Activated CD8-positive, alpha-beta T cell treated with anti-CD3 and anti-CD28 coated beads, Interleukin-2, amount 10 ng/mL, durations not matched to agents 7 days and 5 days (primary cell): ENCODE results near the gene JAGN1. TPM values are rescaled to one million over a fixed set of nuclear protein-coding genes. Genes with fewer than 3 reads are reported as not detected.
"Not testable (repeated sequence)": the region's sequence is repeated elsewhere in the genome, so short reads cannot be mapped to it uniquely, and the experiment has no call there.

Experiments
- ATAC-seq: fragments of 150-1000 bp; cut with Tn5 transposase; one replicate; pipeline ENCODE4 v1.10.0; 2021; ENCODE audit warnings: moderate library complexity
- CTCF ChIA-PET: fragments of 350-600 bp; sonication (Branson Sonifier 250); formaldehyde crosslinking; loops from one replicate; lab custom pipeline; 2021; ENCODE audit warnings: antibody characterized with exemption; lab: Charles Lee
- POLR2A ChIA-PET: fragments of 350-600 bp; sonication (Branson Sonifier 250); formaldehyde crosslinking; loops from one replicate; lab custom pipeline; 2021; ENCODE audit warnings: antibody characterized with exemption; lab: Charles Lee
- DNase-seq: peaks from one replicate; pipeline ENCODE4 v3.0.0-alpha.2; 2020
- H3K27ac Mint-ChIP-seq: one replicate; pipeline ENCODE4 v1.8.0; 2021; ENCODE audit warnings: mild to moderate bottlenecking, mixed read lengths
- H3K27me3 Mint-ChIP-seq: one replicate; pipeline ENCODE4 v1.8.0; 2021; ENCODE audit warnings: low read depth, mixed read lengths
- H3K36me3 Mint-ChIP-seq: one replicate; pipeline ENCODE4 v1.8.0; 2021; ENCODE audit warnings: low read depth, mixed read lengths
- H3K4me1 Mint-ChIP-seq: one replicate; pipeline ENCODE4 v1.8.0; 2021; ENCODE audit warnings: low read depth, mixed read lengths
- H3K4me3 Mint-ChIP-seq: one replicate; pipeline ENCODE4 v1.8.0; 2021; ENCODE audit warnings: mild to moderate bottlenecking, mixed read lengths
- H3K9me3 Mint-ChIP-seq: one replicate; pipeline ENCODE4 v1.8.0; 2022; ENCODE audit warnings: mixed read lengths; ENCODE audit not compliant: insufficient read depth
- total RNA-seq, 2 experiments: library from RNA; stranded (reverse); gene quantifications; one replicate each; pipeline ENCODE4 v1.2.3, GENCODE V29; 2021

The JAGN1 gene
- total RNA-seq, 2 experiments from 2014 or later = 30.2 to 31.0 TPM

- POLR2A ChIA-PET = no interaction called here
- Mint-ChIP-seq H3K9me3 (no peaks in the 10 kb centered on the region), H3K36me3 (no peaks in the 10 kb centered on the region), H3K4me1 (no peaks in the 10 kb centered on the region), H3K4me3 (no peak overlapping the region), H3K27me3 (no peaks in the 10 kb centered on the region), H3K27ac (no peak overlapping the region)
- ATAC-seq = no peak
- DNase-seq = no peak
- CTCF ChIA-PET = interaction anchor here (0.6 kb wide), 1 partner anchor 21 kb away, joined by 3 read pairs; no protein-coding TSS in a partner anchor
Observed at GRCh38 chr3:9869955-9870354, 20.5 kb upstream of the JAGN1 start.

- Mint-ChIP-seq H3K36me3 (no peaks in the 10 kb centered on the region), H3K27ac (no peak overlapping the region), H3K4me3 (no peak overlapping the region), H3K4me1 (no peaks in the 10 kb centered on the region), H3K27me3 (no peaks in the 10 kb centered on the region), H3K9me3 (no peaks in the 10 kb centered on the region)
- ChIA-PET CTCF (no interaction called here), POLR2A (no interaction called here)
- DNase-seq = no peak
- ATAC-seq = no peak
Observed at GRCh38 chr3:9870978-9871377, 19.4 kb upstream of the JAGN1 start.

GRCh38 chr3:9872067-9872466, 18.3 kb upstream of the JAGN1 start:
- H3K9me3 Mint-ChIP-seq, POLR2A ChIA-PET, ATAC-seq, H3K4me3 Mint-ChIP-seq, H3K27me3 Mint-ChIP-seq, CTCF ChIA-PET, H3K27ac Mint-ChIP-seq, H3K4me1 Mint-ChIP-seq, DNase-seq, H3K36me3 Mint-ChIP-seq: not testable (repeated sequence)

- Mint-ChIP-seq H3K36me3 (no peaks in the 10 kb centered on the region), H3K27me3 (peaks cover 7% of the 10 kb centered on the region), H3K4me3 (no peak overlapping the region), H3K27ac (no peak overlapping the region), H3K9me3 (no peaks in the 10 kb centered on the region), H3K4me1 (no peaks in the 10 kb centered on the region)
- ChIA-PET POLR2A (no interaction called here), CTCF (no interaction called here)
- DNase-seq = no peak
- ATAC-seq = no peak
Observed at GRCh38 chr3:9875448-9875847, 15.0 kb upstream of the JAGN1 start.

- H3K4me1 Mint-ChIP-seq, H3K27ac Mint-ChIP-seq, DNase-seq, POLR2A ChIA-PET, CTCF ChIA-PET, H3K9me3 Mint-ChIP-seq, H3K27me3 Mint-ChIP-seq, H3K36me3 Mint-ChIP-seq, ATAC-seq, H3K4me3 Mint-ChIP-seq: not testable (repeated sequence)
Observed at GRCh38 chr3:9876255-9876654, 14.2 kb upstream of the JAGN1 start.

- POLR2A ChIA-PET = interaction anchor here (0.6 kb wide), 1 partner anchor 81 kb away, joined by 4 read pairs; no protein-coding TSS in a partner anchor
- no peaks in the 10 kb centered on the region for H3K4me1 Mint-ChIP-seq
- H3K27ac Mint-ChIP-seq = no peak overlapping the region
- ATAC-seq (no peak), DNase-seq (no peak)
- CTCF ChIA-PET = no interaction called here
- H3K36me3 Mint-ChIP-seq = no peaks in the 10 kb centered on the region
- peaks cover 8% of the 10 kb centered on the region for H3K27me3 Mint-ChIP-seq
- no peaks in the 10 kb centered on the region for H3K9me3 Mint-ChIP-seq
- H3K4me3 Mint-ChIP-seq = no peak overlapping the region
Observed at GRCh38 chr3:9876991-9877390, 13.4 kb upstream of the JAGN1 start.

GRCh38 chr3:9878700-9879099, 11.7 kb upstream of the JAGN1 start:
- ChIA-PET POLR2A (no interaction called here), CTCF (interaction anchor here (0.6 kb wide), 1 partner anchor 79 kb away, joined by 3 read pairs; no protein-coding TSS in a partner anchor)
- Mint-ChIP-seq H3K4me3 (no peak overlapping the region), H3K36me3 (no peaks in the 10 kb centered on the region), H3K4me1 (no peaks in the 10 kb centered on the region), H3K27me3 (peaks cover 8% of the 10 kb centered on the region), H3K9me3 (no peaks in the 10 kb centered on the region), H3K27ac (no peak overlapping the region)
- DNase-seq (no peak), ATAC-seq (no peak)

GRCh38 chr3:9879830-9880549, 10.4 kb upstream of the JAGN1 start, which contains the start of gene CIDEC:
Gene CIDEC, minus strand, starts transcription at chr3:9880253. Its CDS starts 1,767 bp downstream, at chr3:9878486.
- Mint-ChIP-seq H3K4me1 (no peaks in the 10 kb centered on the region), H3K36me3 (no peaks in the 10 kb centered on the region), H3K9me3 (no peaks in the 10 kb centered on the region), H3K27me3 (peaks cover 11% of the 10 kb centered on the region), H3K27ac (no peak within 1 kb of the TSS), H3K4me3 (no peak within 1 kb of the TSS)
- ATAC-seq (no peak), DNase-seq (no peak)
- ChIA-PET CTCF (no interaction called here), POLR2A (interaction anchor here (1.4 kb wide), 1 partner anchor 10 kb away, joined by 8 read pairs; the partner anchor contains the start of gene JAGN1)

- peaks cover 11% of the 10 kb centered on the region for H3K27me3 Mint-ChIP-seq
- DNase-seq (no peak), ATAC-seq (no peak)
- no peaks in the 10 kb centered on the region for H3K36me3 Mint-ChIP-seq
- ChIA-PET CTCF (no interaction called here), POLR2A (no interaction called here)
- no peak overlapping the region for H3K27ac Mint-ChIP-seq
- H3K9me3 Mint-ChIP-seq = no peaks in the 10 kb centered on the region
- H3K4me3 Mint-ChIP-seq = no peak overlapping the region
- H3K4me1 Mint-ChIP-seq = no peaks in the 10 kb centered on the region
Observed at GRCh38 chr3:9881441-9881840, 9.0 kb upstream of the JAGN1 start.

GRCh38 chr3:9883706-9884554, 6.5 kb upstream of the JAGN1 start:
- POLR2A ChIA-PET = no interaction called here
- H3K4me1 Mint-ChIP-seq = no peaks in the 10 kb centered on the region
- no peak overlapping the region for H3K4me3 Mint-ChIP-seq
- no peak for ATAC-seq
- H3K36me3 Mint-ChIP-seq = no peaks in the 10 kb centered on the region
- CTCF ChIA-PET = interaction anchor here (1.0 to 1.8 kb wide), 3 partner anchors 9 to 380 kb away, joined by 3 to 6 read pairs (median 5); no protein-coding TSS in a partner anchor
- H3K27me3 Mint-ChIP-seq = peaks cover 8% of the 10 kb centered on the region
- DNase-seq = no peak
- no peak overlapping the region for H3K27ac Mint-ChIP-seq
- H3K9me3 Mint-ChIP-seq = no peaks in the 10 kb centered on the region

- ATAC-seq (no peak), DNase-seq (no peak)
- POLR2A ChIA-PET = no interaction called here
- no peaks in the 10 kb centered on the region for H3K9me3 Mint-ChIP-seq
- H3K36me3 Mint-ChIP-seq = no peaks in the 10 kb centered on the region
- CTCF ChIA-PET = interaction anchor here (1.0 to 1.8 kb wide), 3 partner anchors 46 to 380 kb away, joined by 3 to 6 read pairs (median 5); no protein-coding TSS in a partner anchor
- no peak overlapping the region for H3K4me3 Mint-ChIP-seq
- H3K27me3 Mint-ChIP-seq = peaks cover 8% of the 10 kb centered on the region
- peaks cover 3% of the 10 kb centered on the region for H3K4me1 Mint-ChIP-seq
- no peak overlapping the region for H3K27ac Mint-ChIP-seq
Observed at GRCh38 chr3:9884555-9885165, 5.8 kb upstream of the JAGN1 start.
